OCI-LY3 (cell line): ENCODE results near the gene VTCN1.

Experiments
- CTCF ChIP-seq: fragments of 200-600, 300-600 bp; sonication (generic); IDR thresholded peaks from 2 replicates; pipeline ENCODE4 v1.5.1; 2014; ENCODE audit warnings: antibody characterized with exemption, low read length, low read depth
- EZH2phosphoT487 ChIP-seq: fragments of 200-600 bp; shearing (Covaris generic); IDR thresholded peaks from 2 replicates; pipeline ENCODE4 v1.6.1; 2018; ENCODE audit warnings: antibody characterized with exemption, mixed run types, low read depth

- TF ChIP-seq CTCF (no peak), EZH2phosphoT487 (no peak)
Measured at GRCh38 chr1:117107364-117107763, 103.4 kb downstream of the VTCN1 start.
